HEK293T (cell line): ENCODE results near the gene HELZ.

Experiments used
- BHLHE40 ChIP-seq: fragments of 450-650 bp; IDR thresholded peaks from 2 replicates; pipeline ENCODE4 v1.6.1; 2016; ENCODE audit warnings: mild to moderate bottlenecking, moderate library complexity, borderline replicate concordance
- FOXA1 ChIP-seq: fragments of 450-650 bp; IDR thresholded peaks from 2 replicates; pipeline ENCODE4 v1.6.1; 2016; ENCODE audit warnings: mild to moderate bottlenecking

GRCh38 chr17:67130768-67131167, 114.2 kb downstream of the HELZ start:
- TF ChIP-seq FOXA1 (no peak), BHLHE40 (no peak)
